ENCODE results near the gene NOP14. TPM values are rescaled to one million over a fixed set of nuclear protein-coding genes. Genes with fewer than 3 reads are reported as not detected.
"Not testable (repeated sequence)": the region's sequence is repeated elsewhere in the genome, so short reads cannot be mapped to it uniquely, and the experiment has no call there.

NOP14 gene
- polyA plus RNA-seq, 5 donors, result 22.4 to 28.7 (median 27.6) TPM

DNA sequence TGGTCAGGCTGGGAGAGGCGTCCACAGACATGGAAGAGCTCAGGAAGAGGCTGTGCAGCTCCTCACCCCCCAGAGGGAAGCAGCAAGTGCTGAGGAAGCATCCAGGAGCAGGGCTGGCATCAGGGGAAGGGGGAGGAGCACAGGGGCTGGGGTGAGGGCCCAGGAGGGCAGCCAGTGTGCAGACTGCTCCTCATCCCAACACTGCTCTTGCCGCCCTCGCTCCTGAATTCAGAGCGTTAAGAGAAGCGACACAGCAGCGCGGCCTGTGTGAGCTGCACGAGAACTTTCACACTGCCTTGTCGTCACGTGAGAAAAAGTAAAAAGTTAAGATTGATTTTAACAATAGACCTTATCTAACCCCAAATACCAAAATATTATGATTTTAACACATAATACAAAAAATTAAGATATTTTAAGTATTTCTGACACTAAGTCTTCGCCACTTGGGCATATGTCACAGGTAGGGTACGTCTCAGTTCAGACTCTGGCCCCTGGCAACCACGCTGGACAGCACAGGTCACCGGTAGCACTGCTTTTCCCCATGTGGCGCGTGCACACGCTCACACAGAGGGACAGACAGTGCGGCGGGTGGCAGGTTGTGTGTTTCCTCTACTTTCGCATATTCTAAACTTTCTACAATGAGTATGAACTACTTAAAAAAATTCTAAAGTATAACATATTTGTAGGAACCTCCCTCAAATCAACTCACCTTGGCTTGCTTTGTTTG is 19.7 kb downstream of the NOP14 start:
- DNase-seq, result no peak

DNA sequence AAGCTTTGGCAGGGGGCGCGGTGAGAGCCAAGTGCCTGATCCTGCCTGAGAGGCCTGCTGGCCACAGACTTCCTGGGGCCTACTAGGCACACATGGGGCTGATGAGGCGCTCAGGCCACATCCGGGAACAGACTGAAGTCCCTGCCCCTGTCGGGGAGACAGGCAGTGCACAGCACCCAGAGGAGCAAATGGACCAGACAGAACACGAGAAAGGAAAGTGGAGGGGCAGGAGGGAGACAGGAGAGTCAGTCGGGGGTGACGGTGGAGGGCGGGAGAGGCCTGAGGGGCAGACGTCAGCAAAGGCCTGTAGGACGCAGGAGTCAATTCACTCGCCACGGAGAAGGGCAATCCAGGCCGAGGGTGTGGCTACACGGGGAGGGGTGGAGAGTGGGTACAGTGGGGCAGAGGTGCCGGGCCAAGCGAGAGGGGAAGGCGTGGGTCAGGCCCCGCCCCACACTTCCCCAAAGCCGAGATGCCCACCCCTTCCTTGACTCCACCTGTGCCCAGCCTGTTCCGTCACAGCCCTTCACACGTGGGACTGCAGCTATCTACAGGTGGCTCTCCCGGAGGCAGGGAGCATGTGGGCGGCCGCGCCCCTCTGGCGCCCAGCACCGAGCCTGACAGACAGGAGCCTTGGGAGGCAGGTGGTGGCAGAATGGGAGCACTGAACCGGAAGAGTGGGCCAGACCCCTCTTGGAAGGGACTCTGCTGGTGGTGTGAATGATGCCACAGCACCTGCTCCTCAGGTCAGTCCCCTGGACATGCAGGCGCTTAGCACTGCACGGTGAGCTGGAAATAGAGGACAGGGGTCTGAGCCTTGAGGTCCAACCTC is 20.5 kb downstream of the NOP14 start:
- no peak for DNase-seq

GRCh38 chr4:2942037-2942531 is 21.1 kb downstream of the NOP14 start:
- no peak for DNase-seq

- DNase-seq, result no peak
Observed at GRCh38 chr4:2941138-2942036, 21.8 kb downstream of the NOP14 start.

DNA sequence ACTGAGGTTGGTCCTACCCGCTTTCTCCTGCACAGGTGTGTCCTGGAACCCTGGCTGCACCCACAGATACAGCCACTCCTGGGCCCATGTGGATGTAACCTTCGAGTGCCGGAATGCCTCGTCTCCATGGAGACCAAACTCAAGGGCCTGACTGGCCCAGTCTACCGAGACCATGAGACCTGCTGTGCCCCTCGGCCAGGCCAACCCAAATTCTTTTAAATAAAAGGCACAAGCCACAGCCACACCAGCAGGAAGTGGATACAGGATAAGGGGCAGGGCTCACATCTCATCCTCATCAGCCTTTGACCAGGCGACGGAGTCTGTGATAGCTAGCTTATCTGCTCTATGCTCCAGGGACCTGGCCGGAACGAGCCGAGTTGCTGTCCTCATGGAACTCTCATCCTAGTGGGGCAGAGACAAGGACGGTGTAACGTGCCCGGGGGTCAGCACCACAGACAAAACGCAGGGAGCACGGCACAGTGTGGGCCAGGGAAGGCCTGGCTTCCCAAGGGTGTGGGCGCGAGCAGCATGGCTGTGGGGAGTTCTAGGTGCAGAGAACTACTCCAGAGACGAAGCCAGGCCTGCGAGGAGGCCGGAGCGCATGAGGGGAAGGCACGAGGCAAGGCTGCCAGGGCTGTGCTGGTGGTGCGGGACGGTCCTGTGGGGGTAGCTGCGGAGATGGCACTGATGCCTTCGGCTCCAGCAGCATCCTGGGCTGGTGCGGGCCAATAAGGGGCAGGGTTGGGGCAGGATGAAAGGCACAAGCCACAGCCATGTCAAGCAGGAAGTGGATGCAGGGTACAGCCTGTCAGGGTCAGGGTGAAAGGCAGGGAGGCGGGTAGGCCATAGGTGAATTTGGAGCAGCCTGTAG is 22.7 kb downstream of the NOP14 start:
- no peak for DNase-seq

- DNase-seq, result no peak
Observed at GRCh38 chr4:2939383-2940243, 23.6 kb downstream of the NOP14 start.

DNA sequence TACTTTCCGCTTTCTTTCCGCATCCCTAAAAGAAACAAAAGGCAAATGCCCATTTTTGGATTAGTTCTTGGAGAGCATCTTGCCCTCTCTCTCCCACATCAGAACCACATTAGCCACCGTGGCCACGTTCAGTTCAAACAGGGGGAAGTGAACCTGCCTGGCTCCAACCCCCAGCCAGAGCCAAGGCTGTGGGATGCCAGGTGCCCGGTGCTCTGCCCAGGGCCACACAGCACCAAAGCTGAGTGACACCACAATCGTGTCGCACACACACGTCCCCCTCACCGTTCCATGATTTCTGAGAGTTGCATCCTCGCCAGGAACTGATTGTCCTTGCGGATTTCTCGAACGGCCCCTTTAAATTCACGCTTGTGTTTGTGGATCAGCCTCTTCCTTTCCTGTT is 24.3 kb downstream of the NOP14 start:
- no peak for DNase-seq

DNA sequence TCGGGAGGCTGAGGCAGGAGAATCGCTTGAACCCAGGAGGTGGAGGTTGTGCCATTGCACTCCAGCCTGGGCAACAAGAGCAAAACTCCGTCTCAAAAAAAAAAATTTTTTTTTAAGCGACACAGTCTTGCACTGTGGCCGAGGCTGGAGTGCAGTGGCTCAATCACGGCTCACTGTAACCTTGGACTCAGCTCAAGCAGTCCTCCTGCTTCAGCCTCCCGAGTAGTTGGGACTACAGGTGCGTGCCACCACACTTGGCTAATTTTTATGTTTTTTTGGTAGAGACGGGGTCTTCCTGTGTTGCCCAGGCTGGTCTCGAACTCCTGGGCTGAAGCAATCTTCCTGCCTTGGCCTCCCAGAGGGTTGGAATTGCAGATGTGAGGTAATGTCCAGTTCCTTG is 24.8 kb downstream of the NOP14 start:
- not testable (repeated sequence) for DNase-seq

DNA sequence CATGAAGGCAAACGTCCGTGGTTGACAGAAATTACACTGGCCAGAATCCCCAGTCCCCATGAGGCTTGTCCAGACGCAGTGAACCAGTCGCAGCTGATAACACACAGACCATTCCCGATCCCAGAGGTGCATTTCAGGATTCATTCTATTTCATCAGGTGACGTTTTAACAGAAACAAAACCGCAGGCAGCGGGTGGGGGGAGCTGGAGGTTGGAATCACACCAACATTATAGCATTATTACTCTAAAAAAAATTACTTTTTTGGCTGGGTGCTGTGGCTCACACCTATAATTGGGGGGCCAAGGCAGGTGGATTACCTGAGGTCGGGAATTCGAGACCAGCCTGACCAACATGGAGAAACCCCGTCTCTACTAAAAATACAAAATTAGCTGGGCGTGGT is 25.2 kb downstream of the NOP14 start:
- no peak for DNase-seq

GRCh38 chr4:2937146-2937857 is 25.9 kb downstream of the NOP14 start:
- DNase-seq, result no peak

GRCh38 chr4:2936773-2937145 is 26.4 kb downstream of the NOP14 start:
- DNase-seq, result no peak

GRCh38 chr4:2935762-2936743 is 27.2 kb downstream of the NOP14 start:
- DNase-seq, result no peak

- DNase-seq, result peak; percentile 93
Observed at GRCh38 chr4:2934813-2935761, 28.1 kb downstream of the NOP14 start.

- no peak for DNase-seq
Observed at GRCh38 chr4:2934077-2934812, 29.0 kb downstream of the NOP14 start.

- DNase-seq, result no peak
Observed at GRCh38 chr4:2933566-2934076, 29.6 kb downstream of the NOP14 start.

All from right lung (tissue), 5 donors.